HG03432 (cell line): ENCODE data around the gene DEAF1.

Source experiments
- ATAC-seq: cut with Tn5 transposase; IDR thresholded peaks from one replicate; pipeline ENCODE4 v1.9.1; 2021; ENCODE audit warnings: mild to moderate bottlenecking, moderate library complexity; ENCODE audit not compliant: unreplicated experiment

The DEAF1 gene

GRCh38 chr11:722346-722811, 27.4 kb upstream of the DEAF1 start:
- no peak for ATAC-seq

- ATAC-seq: no peak
Observed at GRCh38 chr11:721741-722345, 26.8 kb upstream of the DEAF1 start.

- no peak for ATAC-seq
Observed at GRCh38 chr11:721247-721740, 26.3 kb upstream of the DEAF1 start.

- no peak for ATAC-seq
Observed at GRCh38 chr11:720642-721246, 25.7 kb upstream of the DEAF1 start.

- no peak for ATAC-seq
Observed at GRCh38 chr11:720017-720641, 25.1 kb upstream of the DEAF1 start.

- ATAC-seq: no peak
Observed at GRCh38 chr11:719214-720016, 24.4 kb upstream of the DEAF1 start.

GRCh38 chr11:714436-714835, 19.4 kb upstream of the DEAF1 start:
- ATAC-seq: no peak

GRCh38 chr11:709109-709997, 14.3 kb upstream of the DEAF1 start:
- no peak for ATAC-seq

GRCh38 chr11:708511-708910, 13.5 kb upstream of the DEAF1 start:
- no peak for ATAC-seq

GRCh38 chr11:707817-708420, 12.9 kb upstream of the DEAF1 start:
- ATAC-seq: no peak

GRCh38 chr11:706957-707816, 12.2 kb upstream of the DEAF1 start:
- ATAC-seq: no peak

GRCh38 chr11:706439-706956, 11.5 kb upstream of the DEAF1 start:
- no peak for ATAC-seq

- no peak for ATAC-seq
Observed at GRCh38 chr11:705646-706438, 10.8 kb upstream of the DEAF1 start, which contains the start of gene EPS8L2. Gene EPS8L2, plus strand, starts transcription at chr11:706231. Its CDS starts 3,177 bp downstream, at chr11:709408.

- ATAC-seq: no peak
Observed at GRCh38 chr11:704781-705645, 10.0 kb upstream of the DEAF1 start.

- no peak for ATAC-seq
Observed at GRCh38 chr11:704228-704674, 9.2 kb upstream of the DEAF1 start.

- no peak for ATAC-seq
Observed at GRCh38 chr11:703506-703905, 8.5 kb upstream of the DEAF1 start.
